GM19193 (cell line): Measurements from ENCODE around the gene ALDH1A1.

ENCODE experiments used
- POLR2A ChIP-seq: IDR thresholded peaks from 4 replicates; pipeline ENCODE4 v1.6.1; 2011; ENCODE audit not compliant: insufficient read depth, insufficient read length; ENCODE audit errors: extremely low read depth

Gene ALDH1A1

GRCh38 chr9:72917892-72918509 lies 34.9 kb downstream of the ALDH1A1 start:
- TF ChIP-seq POLR2A, result no peak

- TF ChIP-seq POLR2A, result no peak
These were observed 37.2 kb downstream of the ALDH1A1 start for GRCh38 chr9:72915659-72916058.

GRCh38 chr9:72914750-72915149 lies 38.1 kb downstream of the ALDH1A1 start:
- no peak for TF ChIP-seq POLR2A

- no peak for TF ChIP-seq POLR2A
These were observed 39.4 kb downstream of the ALDH1A1 start for GRCh38 chr9:72913382-72914009.

GRCh38 chr9:72912476-72913381 lies 40.1 kb downstream of the ALDH1A1 start:
- TF ChIP-seq POLR2A, result no peak

- TF ChIP-seq POLR2A, result no peak
These were observed 41.0 kb downstream of the ALDH1A1 start for GRCh38 chr9:72911816-72912215.

- TF ChIP-seq POLR2A, result no peak
These were observed 41.5 kb downstream of the ALDH1A1 start for GRCh38 chr9:72911247-72911775.

- no peak for TF ChIP-seq POLR2A
These were observed 43.4 kb downstream of the ALDH1A1 start for GRCh38 chr9:72909428-72909827.

GRCh38 chr9:72907421-72907820 lies 45.4 kb downstream of the ALDH1A1 start:
- no peak for TF ChIP-seq POLR2A

GRCh38 chr9:72906810-72907209 lies 46.0 kb downstream of the ALDH1A1 start:
- no peak for TF ChIP-seq POLR2A

- TF ChIP-seq POLR2A, result no peak
These were observed 47.1 kb downstream of the ALDH1A1 start for GRCh38 chr9:72905514-72906480.

- TF ChIP-seq POLR2A, result no peak
These were observed 48.4 kb downstream of the ALDH1A1 start for GRCh38 chr9:72904267-72905093.

- no peak for TF ChIP-seq POLR2A
These were observed 49.8 kb downstream of the ALDH1A1 start for GRCh38 chr9:72903103-72903502.
